HG02870 (cell line): ENCODE measurements around the gene MMUT.
A peak's percentile ranks its signal among the peaks of the same experiment; 100 is the strongest.
"Not testable (repeated sequence)": the region's sequence is repeated elsewhere in the genome, so short reads cannot be mapped to it uniquely, and the experiment has no call there.

Source experiments
- ATAC-seq: cut with Tn5 transposase; IDR thresholded peaks from one replicate; pipeline ENCODE4 v1.9.1; 2021; ENCODE audit warnings: mild to moderate bottlenecking, moderate library complexity; ENCODE audit not compliant: unreplicated experiment

MMUT gene

GRCh38 chr6:49462927-49463611 lies at the start of gene MMUT, which contains the start of gene CENPQ:
Gene MMUT, minus strand, starts transcription at chr6:49463253. Its CDS starts 3,787 bp downstream, at chr6:49459466.
Gene CENPQ, plus strand, starts transcription at chr6:49463370. Its CDS starts 6,807 bp downstream, at chr6:49470177.
- ATAC-seq = peak; percentile 96

- ATAC-seq = no peak
Observed at GRCh38 chr6:49509342-49509741, 46.3 kb upstream of the MMUT start.

- no peak for ATAC-seq
Observed at GRCh38 chr6:49506569-49507111, 43.6 kb upstream of the MMUT start.

- ATAC-seq = no peak
Observed at GRCh38 chr6:49504666-49505065, 41.6 kb upstream of the MMUT start.

GRCh38 chr6:49499623-49500022 lies 36.6 kb upstream of the MMUT start, which contains the start of gene GLYATL3:
Gene GLYATL3, plus strand, starts transcription at chr6:49499923. Its CDS starts 12,068 bp downstream, at chr6:49511991.
- no peak for ATAC-seq

GRCh38 chr6:49499126-49499525 lies 36.1 kb upstream of the MMUT start:
- no peak for ATAC-seq

- ATAC-seq = no peak
Observed at GRCh38 chr6:49497304-49497703, 34.3 kb upstream of the MMUT start.

GRCh38 chr6:49490633-49491032 lies 27.6 kb upstream of the MMUT start:
- ATAC-seq = no peak

GRCh38 chr6:49483380-49483779 lies 20.3 kb upstream of the MMUT start:
- ATAC-seq = not testable (repeated sequence)

GRCh38 chr6:49481846-49482245 lies 18.8 kb upstream of the MMUT start:
- not testable (repeated sequence) for ATAC-seq

- no peak for ATAC-seq
Observed at GRCh38 chr6:49479308-49479970, 16.4 kb upstream of the MMUT start.

GRCh38 chr6:49476564-49476963 lies 13.5 kb upstream of the MMUT start:
- ATAC-seq = not testable (repeated sequence)

- ATAC-seq = no peak
Observed at GRCh38 chr6:49468042-49468441, 5.0 kb upstream of the MMUT start.

- no peak for ATAC-seq
Observed at GRCh38 chr6:49464691-49465090, 1.6 kb upstream of the MMUT start.

GRCh38 chr6:49463612-49463967 lies 537 bp upstream of the MMUT start:
- peak; percentile 1 for ATAC-seq

- peak; percentile 3 for ATAC-seq
Observed at GRCh38 chr6:49462599-49462926, 490 bp downstream of the MMUT start.

- ATAC-seq = no peak
Observed at GRCh38 chr6:49462071-49462470, 982 bp downstream of the MMUT start.

- no peak for ATAC-seq
Observed at GRCh38 chr6:49457771-49458170, 5.3 kb downstream of the MMUT start.

GRCh38 chr6:49454787-49455709 lies 8.0 kb downstream of the MMUT start:
- peak; percentile 86 for ATAC-seq

GRCh38 chr6:49453221-49453620 lies 9.8 kb downstream of the MMUT start:
- ATAC-seq = no peak

- no peak for ATAC-seq
Observed at GRCh38 chr6:49430866-49431265, 32.2 kb downstream of the MMUT start.
